ENCODE results near the gene STC2.
A peak's percentile ranks its signal among the peaks of the same experiment; 100 is the strongest.

Gene STC2

DNA sequence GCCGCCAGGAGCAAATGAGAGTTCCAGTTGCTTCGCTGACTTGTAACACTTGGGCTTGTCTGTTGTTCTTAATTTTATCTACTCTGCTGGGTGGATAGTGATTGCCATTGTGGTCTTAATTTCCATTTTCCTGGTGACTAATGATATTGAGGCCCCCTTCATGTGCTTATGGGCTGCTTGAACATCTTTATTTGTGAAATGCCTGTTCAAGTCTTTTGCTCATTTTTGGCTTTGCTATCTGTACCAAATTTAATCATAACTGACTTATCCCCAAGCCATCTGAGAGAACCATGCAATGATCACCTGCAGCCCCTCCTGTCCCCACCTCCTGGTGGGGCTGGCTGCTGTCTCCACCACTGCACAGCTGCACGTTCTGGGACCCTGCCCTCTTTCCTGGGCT is 20.5 kb downstream of the STC2 start:
- TF ChIP-seq, protein P1, sequence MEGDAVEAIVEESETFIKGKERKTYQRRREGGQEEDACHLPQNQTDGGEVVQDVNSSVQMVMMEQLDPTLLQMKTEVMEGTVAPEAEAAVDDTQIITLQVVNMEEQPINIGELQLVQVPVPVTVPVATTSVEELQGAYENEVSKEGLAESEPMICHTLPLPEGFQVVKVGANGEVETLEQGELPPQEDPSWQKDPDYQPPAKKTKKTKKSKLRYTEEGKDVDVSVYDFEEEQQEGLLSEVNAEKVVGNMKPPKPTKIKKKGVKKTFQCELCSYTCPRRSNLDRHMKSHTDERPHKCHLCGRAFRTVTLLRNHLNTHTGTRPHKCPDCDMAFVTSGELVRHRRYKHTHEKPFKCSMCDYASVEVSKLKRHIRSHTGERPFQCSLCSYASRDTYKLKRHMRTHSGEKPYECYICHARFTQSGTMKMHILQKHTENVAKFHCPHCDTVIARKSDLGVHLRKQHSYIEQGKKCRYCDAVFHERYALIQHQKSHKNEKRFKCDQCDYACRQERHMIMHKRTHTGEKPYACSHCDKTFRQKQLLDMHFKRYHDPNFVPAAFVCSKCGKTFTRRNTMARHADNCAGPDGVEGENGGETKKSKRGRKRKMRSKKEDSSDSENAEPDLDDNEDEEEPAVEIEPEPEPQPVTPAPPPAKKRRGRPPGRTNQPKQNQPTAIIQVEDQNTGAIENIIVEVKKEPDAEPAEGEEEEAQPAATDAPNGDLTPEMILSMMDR (IDR thresholded peaks at IDR 0.05; ENCODE audit: insufficient read depth, low read depth, low read length, missing control alignments): no peak
- H3K4me3 ChIP-seq (ENCODE audit: low read length): no peak overlapping the region
- DNase-seq (ENCODE audit: low read depth): no peak

DNA sequence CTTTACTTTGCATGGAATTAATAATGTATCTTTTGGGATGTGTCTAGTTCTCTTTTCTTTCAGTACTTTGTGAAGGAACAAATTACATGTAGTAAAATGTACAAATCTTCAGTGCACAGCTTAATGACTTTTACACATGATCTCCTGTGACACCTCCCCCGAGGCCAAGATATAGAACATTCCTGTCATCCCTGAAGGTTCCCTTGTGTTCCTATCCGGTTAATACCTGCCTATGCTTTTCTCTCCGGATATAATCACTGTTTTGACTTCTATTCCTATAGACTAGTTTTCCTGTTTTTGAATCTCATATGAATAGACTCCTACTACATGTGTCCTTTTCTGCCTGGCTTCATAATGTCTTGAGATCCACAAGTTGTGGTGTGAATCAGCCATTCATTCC is 21.5 kb downstream of the STC2 start:
- DNase-seq (ENCODE audit: low read depth): no peak
- no peak overlapping the region for H3K4me3 ChIP-seq (ENCODE audit: low read length)
- TF ChIP-seq, protein P1 (IDR thresholded peaks at IDR 0.05; ENCODE audit: insufficient read depth, low read depth, low read length, missing control alignments): no peak

DNA sequence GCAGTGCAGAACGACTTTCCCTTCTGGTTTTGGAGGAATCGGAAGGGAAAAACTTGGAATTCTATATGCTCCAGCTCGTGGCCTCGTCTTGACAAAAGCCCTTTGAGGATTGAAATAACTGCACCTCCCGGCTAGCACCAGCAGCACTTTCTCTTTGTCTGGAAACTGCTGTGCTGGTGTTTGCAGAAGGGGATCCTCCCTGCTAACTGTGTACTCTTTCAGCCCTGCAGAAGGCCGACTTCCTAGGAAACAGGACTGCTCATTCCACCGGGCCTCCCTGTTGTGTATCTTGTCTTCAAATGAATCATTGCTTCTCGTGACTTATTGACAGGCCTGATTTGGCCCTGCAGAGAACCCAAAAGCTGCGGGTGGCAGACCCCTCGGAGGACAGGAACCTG is 23.6 kb downstream of the STC2 start:
- TF ChIP-seq, protein P1 (IDR thresholded peaks at IDR 0.05; ENCODE audit: insufficient read depth, low read depth, low read length, missing control alignments): no peak
- H3K4me3 ChIP-seq (ENCODE audit: low read length): no peak overlapping the region
- no peak for DNase-seq (ENCODE audit: low read depth)

DNA sequence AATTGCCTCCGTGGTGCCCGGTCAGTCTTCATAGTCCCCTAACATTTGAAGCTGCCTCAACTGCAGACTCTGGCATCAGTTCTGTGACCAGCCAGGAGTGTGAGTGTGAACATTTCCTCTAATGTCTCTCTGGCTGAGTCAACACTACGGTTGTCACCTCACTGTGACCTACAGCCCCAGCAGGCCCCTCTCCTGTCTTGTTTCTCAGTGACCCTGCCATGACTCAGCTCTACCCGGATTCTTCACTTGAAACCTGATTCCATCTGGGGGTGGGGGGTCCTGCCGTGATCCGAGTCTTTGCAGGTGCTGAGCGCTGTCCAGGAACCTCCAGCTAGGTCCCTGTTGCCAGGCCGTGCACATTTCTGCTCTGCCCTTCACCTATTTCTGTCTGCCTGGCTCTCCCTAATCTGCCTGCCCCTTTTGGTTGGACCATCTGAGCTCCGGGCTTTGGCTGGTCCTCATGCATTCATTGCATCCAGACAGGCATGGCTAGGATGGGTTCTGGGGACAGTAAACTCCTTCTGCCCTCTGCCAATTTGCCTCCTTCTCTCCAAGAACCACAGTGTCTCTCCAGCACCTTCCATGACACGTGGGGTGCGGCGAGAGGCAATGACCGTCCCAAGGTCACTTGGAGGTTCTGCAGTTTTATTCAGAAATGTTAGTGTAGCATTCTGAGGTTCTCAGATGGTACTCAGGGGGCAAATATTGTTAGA is 24.2 kb downstream of the STC2 start:
- TF ChIP-seq, protein P1 (IDR thresholded peaks at IDR 0.05; ENCODE audit: insufficient read depth, low read depth, low read length, missing control alignments): no peak
- DNase-seq (ENCODE audit: low read depth): no peak

DNA sequence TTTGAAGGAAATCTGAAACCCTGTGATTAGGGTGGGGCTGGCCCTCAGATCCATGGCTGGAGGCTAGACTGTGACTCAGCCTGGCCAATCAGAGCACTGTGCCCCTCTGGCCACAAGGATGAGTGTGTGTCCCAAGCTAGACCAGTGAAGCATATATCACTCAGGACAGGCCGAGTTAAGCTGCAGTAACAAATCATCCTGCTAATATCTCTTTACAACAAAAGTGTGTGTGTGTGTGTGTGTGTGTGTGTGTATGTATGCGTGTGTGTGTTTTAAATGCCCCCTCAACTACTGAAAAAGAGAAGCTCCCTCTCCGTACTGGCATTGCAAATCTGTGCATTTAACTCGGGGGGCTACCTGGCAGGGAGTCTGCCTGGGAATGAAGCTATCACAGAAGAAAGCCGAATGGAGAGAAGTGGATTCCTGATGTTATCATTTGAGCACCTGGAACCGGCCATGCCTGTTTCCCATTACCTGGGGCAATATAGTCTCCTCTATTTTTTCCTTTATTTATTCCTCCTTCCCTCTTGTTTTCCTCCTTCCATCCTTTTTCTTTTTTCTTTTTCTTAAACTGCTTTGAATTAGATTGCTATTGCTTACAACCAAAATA is 25.6 kb downstream of the STC2 start:
- TF ChIP-seq, protein P1 (IDR thresholded peaks at IDR 0.05; ENCODE audit: insufficient read depth, low read depth, low read length, missing control alignments): no peak
- H3K4me3 ChIP-seq (ENCODE audit: low read length): no peak overlapping the region
- peak; percentile 77 for DNase-seq (ENCODE audit: low read depth)

More for the DNA sequence above, 24.2 kb downstream of the STC2 start:
- H3K4me3 ChIP-seq (ENCODE audit: low read length): no peak overlapping the region

DNA sequence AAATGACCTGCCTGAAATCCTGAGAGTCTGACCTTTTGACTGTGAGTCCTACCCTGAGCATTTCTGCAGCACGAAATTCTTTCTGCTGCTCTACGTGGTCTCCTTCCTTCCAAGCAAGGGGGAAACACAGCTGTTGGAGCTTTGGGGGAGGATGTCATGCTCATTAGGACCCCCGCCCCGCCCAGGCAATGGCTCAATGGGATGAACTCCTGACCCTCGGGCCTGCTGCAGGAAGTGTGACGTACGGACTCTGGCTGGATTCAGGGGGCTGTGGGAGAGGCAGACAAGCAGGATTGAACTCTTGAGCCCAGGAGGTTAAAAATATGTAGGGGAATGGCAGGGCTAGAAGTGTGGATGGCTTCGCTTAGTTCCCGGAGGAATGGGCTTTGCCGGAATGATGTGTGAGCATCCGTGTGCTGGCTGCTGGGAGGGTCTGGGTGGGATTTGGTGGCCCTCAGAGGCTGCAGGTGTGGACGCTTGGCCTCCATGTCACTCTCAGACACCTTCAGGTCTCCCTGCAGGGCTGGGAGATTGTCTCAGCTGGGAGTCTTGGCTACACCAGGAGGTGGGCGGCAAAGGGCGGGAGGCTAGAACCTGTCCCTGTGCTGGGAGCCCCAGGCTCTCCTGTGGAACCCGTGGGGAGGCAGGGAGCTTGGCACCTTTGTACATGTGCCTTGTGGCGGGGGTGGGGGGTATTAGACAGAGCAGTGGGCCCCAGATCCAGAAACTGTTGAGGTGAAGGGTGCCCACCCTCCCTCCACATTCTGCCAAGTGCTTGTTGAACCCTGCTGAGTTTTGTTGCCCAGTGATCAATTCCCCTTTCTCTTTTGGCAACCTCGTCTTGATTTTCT is 26.3 kb downstream of the STC2 start:
- no peak for DNase-seq (ENCODE audit: low read depth)
- TF ChIP-seq, protein P1 (IDR thresholded peaks at IDR 0.05; ENCODE audit: insufficient read depth, low read depth, low read length, missing control alignments): no peak
- H3K4me3 ChIP-seq (ENCODE audit: low read length): no peak overlapping the region
